Fibroblast of the aortic adventitia (primary cell): Measurements from ENCODE around the gene PARVG. TPM values are rescaled to one million over a fixed set of nuclear protein-coding genes. Genes with fewer than 3 reads are reported as not detected.

Experiments
- DNase-seq: peaks from one replicate; pipeline ENCODE4 v3.0.0-alpha.2; 2010; ENCODE audit warnings: low read depth
- H3K4me3 ChIP-seq: 2 replicates; pipeline ENCODE4 v1.5.1; 2011; ENCODE audit warnings: low read depth, mild to moderate bottlenecking, control low read depth, low read length, moderate library complexity
- CTCF ChIP-seq: IDR thresholded peaks from 2 replicates; pipeline ENCODE4 v1.5.1; 2011; ENCODE audit warnings: mild to moderate bottlenecking, low read length, control low read depth, inconsistent platforms; ENCODE audit not compliant: insufficient read depth
- total RNA-seq: library from RNA; depleted of rRNA; stranded (reverse); fragments of >200 nt; gene quantifications from 2 replicates; pipeline ENCODE4 v1.2.3, GENCODE V29; 2012; ENCODE audit warnings: low replicate concordance

The PARVG gene
- total RNA-seq, 1 donor, result not detected

GRCh38 chr22:44136112-44136511 lies 44.6 kb upstream of the PARVG start:
- no peak for TF ChIP-seq CTCF
- H3K4me3 ChIP-seq, result no peak overlapping the region
- DNase-seq, result no peak

- no peak for TF ChIP-seq CTCF
- H3K4me3 ChIP-seq, result no peak overlapping the region
- no peak for DNase-seq
Observed at GRCh38 chr22:44136786-44137185, 43.9 kb upstream of the PARVG start.

GRCh38 chr22:44137415-44137814 lies 43.3 kb upstream of the PARVG start:
- TF ChIP-seq CTCF, result no peak
- no peak overlapping the region for H3K4me3 ChIP-seq
- DNase-seq, result no peak

GRCh38 chr22:44139773-44140172 lies 41.0 kb upstream of the PARVG start:
- TF ChIP-seq CTCF, result no peak
- no peak overlapping the region for H3K4me3 ChIP-seq
- no peak for DNase-seq

GRCh38 chr22:44142421-44143104 lies 38.2 kb upstream of the PARVG start:
- no peak overlapping the region for H3K4me3 ChIP-seq
- DNase-seq, result no peak
- no peak for TF ChIP-seq CTCF

- TF ChIP-seq CTCF, result no peak
- DNase-seq, result no peak
- H3K4me3 ChIP-seq, result no peak overlapping the region
Observed at GRCh38 chr22:44143105-44143474, 37.6 kb upstream of the PARVG start.

- DNase-seq, result no peak
- no peak for TF ChIP-seq CTCF
- H3K4me3 ChIP-seq, result no peak overlapping the region
Observed at GRCh38 chr22:44143579-44143978, 37.1 kb upstream of the PARVG start.
